OCI-LY7 (cell line): ENCODE results near the gene ZDHHC1.

ENCODE experiments used
- CTCF ChIP-seq: fragments of 200-600 bp; sonication (generic); conservative IDR thresholded peaks from 2 replicates; pipeline ENCODE4 v1.5.1; 2014; ENCODE audit warnings: mild to moderate bottlenecking, antibody characterized with exemption, low read length, moderate library complexity, mixed read lengths
- EZH2phosphoT487 ChIP-seq: fragments of 200-600 bp; sonication (generic); IDR thresholded peaks from 2 replicates; pipeline ENCODE4 v1.6.1; 2018; ENCODE audit warnings: low read depth, borderline replicate concordance, mild to moderate bottlenecking, mixed run types, antibody characterized with exemption, low read length, moderate library complexity, mixed read lengths

GRCh38 chr16:67396159-67397035 lies 19.9 kb downstream of the ZDHHC1 start:
- TF ChIP-seq CTCF, result no peak
- TF ChIP-seq EZH2phosphoT487, result no peak
